ENCODE data around the gene ZNF519.

DNA sequence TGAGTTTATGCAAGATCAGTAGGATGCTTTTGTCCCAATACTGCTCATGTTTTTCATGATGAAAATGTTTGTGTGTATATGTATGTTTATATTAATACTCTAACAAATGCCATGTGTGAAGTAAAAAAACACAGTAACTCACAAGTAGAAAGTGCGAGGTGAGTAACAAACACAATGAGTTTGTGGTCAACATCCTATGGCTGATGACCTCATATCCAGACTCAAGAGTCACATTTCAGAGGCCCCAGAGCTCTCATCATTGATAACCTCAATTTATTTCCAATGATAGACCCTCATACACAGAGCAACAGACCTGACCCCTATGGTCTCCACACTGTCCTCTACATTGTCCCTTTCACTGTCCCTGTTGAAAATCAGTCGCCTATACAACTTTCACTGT is 34.5 kb downstream of the ZNF519 start:
- TF ChIP-seq, protein P1, sequence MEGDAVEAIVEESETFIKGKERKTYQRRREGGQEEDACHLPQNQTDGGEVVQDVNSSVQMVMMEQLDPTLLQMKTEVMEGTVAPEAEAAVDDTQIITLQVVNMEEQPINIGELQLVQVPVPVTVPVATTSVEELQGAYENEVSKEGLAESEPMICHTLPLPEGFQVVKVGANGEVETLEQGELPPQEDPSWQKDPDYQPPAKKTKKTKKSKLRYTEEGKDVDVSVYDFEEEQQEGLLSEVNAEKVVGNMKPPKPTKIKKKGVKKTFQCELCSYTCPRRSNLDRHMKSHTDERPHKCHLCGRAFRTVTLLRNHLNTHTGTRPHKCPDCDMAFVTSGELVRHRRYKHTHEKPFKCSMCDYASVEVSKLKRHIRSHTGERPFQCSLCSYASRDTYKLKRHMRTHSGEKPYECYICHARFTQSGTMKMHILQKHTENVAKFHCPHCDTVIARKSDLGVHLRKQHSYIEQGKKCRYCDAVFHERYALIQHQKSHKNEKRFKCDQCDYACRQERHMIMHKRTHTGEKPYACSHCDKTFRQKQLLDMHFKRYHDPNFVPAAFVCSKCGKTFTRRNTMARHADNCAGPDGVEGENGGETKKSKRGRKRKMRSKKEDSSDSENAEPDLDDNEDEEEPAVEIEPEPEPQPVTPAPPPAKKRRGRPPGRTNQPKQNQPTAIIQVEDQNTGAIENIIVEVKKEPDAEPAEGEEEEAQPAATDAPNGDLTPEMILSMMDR (IDR thresholded peaks at IDR 0.05), result no peak
- TF ChIP-seq POLR2A (IDR thresholded peaks at IDR 0.05), result no peak
